HG02840 (cell line): Measurements from ENCODE around the gene PGD.
"Not testable (repeated sequence)": the region's sequence is repeated elsewhere in the genome, so short reads cannot be mapped to it uniquely, and the experiment has no call there.

Experiments used
- ATAC-seq: cut with Tn5 transposase; IDR thresholded peaks from one replicate; pipeline ENCODE4 v1.9.1; 2021; ENCODE audit warnings: mild to moderate bottlenecking, moderate library complexity, moderate number of reproducible peaks; ENCODE audit not compliant: unreplicated experiment, low FRiP score

PGD gene

DNA sequence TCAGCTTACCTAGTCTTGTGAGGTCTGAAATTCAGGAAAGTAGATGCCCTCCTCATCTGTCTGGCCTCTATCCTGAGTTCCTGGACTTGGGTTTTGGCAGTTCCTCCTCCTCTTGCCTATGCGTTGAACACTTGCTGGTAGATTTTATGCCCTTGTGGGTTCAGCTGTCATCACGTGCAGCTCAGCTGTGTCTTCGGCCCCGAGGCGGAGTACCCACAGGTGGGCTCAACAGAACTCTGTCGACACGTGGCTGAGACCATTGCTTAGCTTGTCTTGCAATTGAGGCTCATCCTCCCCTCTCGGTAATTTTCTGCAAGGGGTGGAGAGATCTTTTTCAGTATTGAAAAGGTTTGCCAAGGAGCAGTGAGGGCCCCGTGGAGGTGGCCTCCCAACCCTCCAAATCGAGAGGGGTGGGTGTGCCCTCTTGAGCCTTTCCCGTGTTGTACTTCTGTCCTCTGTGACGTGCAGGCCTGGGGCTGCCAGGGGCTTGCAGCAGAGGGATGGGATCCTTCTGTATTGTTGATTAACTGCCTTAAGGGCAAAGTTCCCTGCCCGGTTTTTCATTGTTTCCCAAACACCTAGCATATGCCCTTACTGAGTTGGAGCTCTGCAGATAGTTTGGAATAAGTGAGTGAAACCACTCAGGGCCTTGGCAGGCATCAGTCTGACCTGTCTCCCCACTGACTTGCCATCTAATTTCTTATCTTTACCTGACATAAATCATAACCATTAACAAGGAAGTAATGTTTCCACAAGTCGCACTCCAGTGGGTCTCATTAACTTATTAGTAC lies 34.2 kb downstream of the PGD start:
- no peak for ATAC-seq

DNA sequence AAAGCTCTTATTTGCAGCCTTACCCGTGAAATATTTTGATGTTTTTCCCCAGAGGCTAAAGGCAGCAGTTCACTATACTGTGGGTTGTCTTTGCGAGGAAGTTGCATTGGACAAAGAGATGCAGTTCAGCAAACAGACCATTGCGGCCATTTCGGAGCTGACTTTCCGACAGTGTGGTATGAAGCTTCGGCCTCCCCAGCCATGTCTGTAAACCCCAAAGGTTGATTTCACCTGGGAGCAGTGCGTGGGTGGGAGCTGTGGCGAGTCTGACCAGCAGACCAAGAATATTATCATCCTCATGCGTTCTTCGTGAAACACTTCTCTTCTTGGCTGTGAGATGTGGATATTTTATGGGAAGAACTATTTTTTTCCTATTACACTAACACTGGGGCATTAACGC lies 34.9 kb downstream of the PGD start:
- ATAC-seq = no peak

DNA sequence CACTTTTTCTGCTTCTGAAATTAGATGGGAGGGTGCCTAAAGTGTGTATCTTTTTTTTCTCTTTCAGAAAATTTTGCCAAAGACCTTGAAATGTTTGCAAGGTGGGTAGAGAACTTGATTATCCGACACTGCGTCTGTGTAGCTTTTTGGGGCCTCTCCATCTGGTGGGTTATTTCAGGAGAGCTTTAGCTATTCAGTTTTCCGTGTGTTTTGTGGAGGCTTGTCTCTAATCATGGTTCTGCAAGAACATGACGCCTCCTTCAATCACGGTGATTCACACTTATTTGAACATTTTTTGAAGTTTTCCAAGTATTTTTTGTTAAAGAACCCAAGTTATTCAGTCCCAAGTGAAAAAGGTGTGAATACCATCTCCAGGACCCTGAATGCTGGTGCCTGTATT lies 35.7 kb downstream of the PGD start:
- no peak for ATAC-seq

DNA sequence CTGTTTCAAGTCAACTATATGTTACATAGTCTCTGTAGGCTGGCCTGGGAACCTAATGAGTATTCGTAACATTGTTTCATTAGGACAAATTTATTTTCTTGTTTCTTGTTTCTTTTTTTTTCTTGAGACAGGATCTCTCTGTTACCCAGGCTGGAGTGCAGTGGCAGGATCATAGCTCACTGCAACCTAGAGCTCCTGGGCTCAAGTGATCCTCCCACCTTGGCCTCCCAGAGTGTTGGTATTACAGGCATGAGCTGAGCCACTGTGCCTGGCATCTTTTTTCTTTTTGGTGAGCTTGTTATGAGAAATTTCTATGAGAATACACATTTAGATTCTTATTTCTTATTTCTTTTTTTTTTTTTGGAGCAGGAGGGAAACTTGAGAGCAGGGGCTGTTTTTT lies 38.2 kb downstream of the PGD start:
- ATAC-seq = no peak

DNA sequence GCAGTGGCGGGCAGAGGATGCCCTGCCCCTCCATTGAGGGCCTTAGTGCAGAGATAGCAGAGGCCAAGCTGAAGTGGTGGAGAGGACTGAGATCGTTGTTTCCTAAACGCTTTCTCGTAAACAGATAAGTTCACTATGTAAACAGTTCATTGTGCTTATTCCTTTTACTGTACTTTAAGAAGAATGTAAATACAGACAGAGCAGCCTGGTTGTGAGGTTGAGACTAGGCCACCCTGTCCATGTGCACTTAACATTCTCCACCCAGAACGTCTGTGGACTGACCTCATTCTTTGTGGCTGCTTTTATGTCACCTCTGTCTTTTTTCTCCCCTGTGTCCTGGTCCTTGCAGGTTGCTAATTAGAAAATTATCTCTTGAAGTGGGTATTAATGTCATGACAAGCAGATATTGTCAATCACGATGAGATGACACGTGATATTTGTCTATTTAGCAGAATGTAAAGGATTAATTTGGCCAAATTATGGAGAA lies 39.9 kb downstream of the PGD start:
- ATAC-seq = no peak

DNA sequence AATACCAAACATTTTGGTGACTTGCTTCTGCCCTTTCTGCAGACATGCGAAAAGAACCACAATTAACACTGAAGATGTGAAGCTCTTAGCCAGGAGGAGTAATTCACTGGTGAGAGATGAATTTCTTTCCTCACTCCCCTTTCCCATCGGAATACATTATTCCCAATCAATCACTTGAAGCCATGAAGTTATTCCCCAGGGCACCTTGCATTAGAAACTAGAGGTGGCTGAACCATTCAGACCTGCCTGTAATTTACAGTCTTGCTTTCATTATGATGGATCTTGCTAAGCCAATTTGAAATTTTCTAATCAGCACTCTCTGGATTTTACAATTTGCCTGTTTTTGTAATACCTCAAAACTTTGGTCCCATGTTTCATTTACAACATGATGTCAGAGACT lies 41.4 kb downstream of the PGD start:
- ATAC-seq = no peak

DNA sequence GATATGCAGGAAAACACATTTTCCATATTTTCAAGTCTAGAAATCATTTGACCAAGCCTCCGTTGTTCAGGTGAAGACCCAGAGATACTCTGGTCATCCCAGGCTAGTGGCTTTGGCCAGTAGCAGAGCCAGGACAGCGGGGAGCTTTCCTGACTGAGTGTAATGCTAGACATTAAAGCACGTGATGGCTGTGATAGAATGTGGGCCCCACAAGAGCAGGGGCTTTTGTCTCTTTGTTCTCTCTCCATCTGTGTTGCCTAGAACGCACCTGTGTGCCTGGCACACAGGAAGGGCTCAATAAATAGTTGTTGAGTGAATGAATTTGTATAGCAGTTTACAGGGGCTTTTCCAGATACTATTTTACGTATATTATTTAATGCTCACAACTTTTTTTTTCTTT lies 41.9 kb downstream of the PGD start:
- ATAC-seq = no peak

DNA sequence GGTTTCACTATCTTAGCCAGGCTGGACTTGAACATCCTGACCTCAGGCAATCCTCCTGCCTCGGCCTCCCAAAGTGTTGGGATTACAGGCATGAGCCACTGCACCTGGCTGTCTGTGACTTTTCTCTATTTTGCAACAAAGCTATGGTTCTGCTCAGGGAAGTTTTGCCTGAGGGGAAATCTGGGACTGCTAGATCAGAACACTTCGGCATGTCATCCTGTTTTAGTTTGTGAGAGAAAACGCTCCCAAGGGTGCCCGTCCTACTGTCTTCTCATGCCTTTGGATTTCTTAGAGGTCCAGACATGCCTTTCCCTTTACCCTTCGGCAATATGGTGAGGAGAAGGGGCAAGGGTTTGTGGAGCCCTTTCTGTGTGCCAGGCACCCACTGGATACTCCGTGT lies 45.4 kb downstream of the PGD start:
- no peak for ATAC-seq

DNA sequence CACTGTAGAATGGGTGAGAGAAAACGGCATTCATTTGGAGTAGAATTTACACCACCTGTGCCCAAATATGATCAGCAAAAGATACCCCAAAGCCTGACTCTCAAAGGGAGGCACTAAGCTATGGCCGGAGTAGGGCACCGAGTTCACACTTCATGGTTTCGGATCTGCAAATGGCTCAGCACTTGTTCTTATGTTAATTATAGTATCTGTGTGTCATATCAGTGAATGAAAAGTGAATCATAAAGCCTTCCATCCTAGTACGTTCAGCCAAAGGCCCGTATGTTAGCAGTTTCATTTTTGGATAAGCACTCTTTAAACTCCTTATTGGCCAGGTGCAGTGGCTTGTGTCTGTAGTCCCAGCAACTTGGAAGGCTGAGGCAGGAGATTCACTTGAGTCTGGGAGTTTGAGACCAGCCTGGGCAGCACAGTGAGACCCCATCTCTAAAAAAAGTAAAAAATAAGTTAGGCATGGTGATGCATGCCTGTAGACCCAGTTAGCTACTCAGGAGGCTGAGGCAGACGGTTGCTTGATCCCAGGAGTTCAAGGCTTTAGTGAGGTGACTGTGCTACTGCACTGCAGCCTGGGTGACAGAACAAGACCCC lies 46.0 kb downstream of the PGD start:
- no peak for ATAC-seq

DNA sequence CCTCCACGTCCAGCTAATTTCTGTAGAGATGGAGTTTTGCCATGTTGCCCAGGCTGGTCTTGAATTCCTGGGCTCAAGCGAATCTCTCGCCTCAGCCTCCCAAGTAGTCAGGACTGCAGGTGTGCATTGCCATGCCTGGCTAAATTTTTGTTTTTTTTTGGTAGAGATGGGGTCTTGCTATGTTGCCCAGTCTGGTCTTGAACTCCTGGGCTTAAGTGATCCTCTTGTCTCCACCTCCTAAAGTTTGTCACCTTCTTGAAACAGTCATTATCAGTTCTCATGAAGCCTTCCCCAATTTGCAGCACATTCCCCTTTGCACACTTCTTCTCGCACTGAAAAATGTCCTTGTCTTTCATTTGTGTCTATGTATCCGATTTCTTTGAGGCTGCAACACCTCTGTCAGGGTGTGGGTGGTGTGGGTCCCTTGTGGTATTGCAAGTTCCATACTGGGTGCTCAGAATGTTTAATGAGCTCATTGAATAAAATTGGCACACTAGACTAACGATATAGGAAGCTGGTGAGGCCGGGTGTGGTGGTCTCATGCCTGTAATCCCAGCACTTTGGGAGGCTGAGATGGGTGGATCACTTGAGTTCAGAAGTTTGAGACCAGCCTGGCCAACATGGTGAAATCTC lies 48.0 kb downstream of the PGD start:
- no peak for ATAC-seq

DNA sequence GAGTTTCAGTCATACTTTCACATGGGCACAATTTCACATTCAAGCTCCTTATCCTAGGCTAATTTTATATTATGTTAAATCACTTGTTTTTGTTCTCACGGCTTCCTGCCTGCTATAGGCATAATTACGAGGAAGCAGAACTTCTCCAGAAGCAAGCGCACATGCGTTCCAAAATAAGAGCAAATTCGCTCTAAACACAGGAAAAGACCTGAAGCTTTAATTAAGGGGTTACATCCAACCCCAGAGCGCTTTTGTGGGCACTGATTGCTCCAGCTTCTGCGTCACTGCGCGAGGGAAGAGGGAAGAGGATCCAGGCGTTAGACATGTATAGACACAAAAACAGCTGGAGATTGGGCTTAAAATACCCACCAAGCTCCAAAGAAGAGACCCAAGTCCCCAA lies 50.9 kb downstream of the PGD start, which contains the start of gene CORT:
TSS of gene CORT (plus strand) at position 281 of the 400 bp plus-strand sequence. CDS start 193 bp downstream, outside the sequence.
- no peak for ATAC-seq

DNA sequence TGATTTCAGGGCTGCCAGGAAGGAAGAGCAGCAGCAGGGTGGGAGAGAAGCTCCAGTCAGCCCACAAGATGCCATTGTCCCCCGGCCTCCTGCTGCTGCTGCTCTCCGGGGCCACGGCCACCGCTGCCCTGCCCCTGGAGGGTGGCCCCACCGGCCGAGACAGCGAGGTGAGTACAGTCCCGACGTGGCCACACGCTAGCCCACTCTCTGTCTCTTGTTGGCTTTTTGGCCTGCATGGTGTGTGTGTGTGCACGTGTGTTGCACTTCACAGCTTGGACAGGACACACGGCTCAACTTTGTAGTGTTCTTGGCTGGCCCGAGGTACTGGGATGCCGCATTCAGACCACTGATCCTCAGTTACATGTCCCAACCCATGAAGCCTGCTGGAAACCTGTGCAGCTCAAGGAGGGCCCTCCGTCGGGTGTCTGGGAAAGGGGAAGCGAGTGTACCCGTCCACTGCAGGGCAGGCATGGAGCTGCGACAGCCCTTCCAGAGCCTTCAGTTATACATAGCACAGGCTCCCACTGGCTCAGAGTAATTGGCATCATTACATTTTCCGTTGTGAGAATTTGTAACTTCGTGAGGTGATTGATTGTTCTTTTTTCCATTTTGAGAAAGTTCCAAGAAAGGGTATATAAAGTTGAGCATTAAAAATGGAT lies 51.4 kb downstream of the PGD start:
- ATAC-seq = no peak

DNA sequence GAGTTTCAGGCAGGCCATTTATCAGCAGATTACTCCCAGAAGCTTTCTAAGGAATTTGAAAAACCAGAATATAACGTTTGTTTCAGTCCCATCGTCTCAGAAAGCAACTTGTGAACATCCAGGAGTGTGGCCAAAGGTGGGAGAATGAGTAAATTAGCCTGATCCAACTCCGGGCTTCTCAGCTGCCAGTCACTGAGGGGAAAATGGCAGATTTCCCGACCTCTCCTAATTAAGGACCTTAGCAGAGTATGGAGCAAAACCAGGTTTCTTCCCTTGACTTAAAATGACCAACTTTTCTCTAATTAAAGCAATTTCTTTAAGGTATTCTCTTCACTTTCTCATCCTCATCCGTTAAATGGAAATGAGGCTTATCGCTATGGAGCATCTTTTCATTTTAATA lies 52.0 kb downstream of the PGD start:
- no peak for ATAC-seq

DNA sequence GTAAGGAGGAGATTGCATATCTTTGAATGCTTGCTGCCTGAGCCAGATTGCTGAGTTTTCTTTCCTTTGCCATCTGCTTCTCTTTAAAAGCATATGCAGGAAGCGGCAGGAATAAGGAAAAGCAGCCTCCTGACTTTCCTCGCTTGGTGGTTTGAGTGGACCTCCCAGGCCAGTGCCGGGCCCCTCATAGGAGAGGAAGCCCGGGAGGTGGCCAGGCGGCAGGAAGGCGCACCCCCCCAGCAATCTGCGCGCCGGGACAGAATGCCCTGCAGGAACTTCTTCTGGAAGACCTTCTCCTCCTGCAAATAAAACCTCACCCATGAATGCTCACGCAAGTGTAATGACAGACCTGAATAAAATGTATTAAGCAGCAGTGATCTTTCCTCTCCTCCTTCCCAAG lies 52.4 kb downstream of the PGD start:
- ATAC-seq = no peak

DNA sequence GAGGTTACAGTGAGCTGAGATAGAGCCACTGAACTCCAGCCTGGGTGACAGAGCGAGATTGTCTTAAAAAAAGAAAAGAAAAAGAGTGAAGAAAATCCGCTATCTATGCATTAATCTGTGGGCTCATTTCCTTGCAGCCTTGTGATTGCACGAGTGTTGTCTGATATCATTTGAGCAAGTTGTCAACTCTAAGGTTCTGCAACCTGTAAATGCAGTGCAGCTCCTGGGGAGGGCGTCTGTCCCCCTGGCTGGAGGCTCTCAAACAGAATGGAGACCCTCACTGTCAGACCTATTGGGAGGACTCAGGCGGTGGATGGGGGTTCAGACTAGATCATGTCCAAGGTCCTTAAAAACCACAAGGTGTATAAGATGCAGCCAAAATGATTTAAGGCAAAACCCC lies 57.2 kb downstream of the PGD start:
- no peak for ATAC-seq

DNA sequence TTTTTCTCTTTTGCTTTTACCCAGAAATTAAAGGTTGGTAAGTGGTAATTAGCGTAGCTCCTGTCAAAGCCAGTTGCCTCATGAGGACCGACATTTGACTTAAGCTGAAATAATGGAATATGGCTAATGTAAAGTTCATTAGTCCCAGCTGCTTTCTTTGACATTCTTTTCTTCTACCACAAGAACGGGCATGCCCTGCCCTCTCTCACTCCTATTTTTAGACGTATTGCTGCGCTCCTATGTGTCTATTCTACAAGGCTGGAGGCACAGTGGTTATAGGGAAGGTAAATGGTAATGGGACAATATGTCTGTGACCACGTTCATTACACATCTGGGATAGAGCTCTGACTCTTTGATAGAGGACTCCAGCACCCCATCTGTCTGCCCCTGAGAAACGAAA lies 57.8 kb downstream of the PGD start:
- no peak for ATAC-seq

DNA sequence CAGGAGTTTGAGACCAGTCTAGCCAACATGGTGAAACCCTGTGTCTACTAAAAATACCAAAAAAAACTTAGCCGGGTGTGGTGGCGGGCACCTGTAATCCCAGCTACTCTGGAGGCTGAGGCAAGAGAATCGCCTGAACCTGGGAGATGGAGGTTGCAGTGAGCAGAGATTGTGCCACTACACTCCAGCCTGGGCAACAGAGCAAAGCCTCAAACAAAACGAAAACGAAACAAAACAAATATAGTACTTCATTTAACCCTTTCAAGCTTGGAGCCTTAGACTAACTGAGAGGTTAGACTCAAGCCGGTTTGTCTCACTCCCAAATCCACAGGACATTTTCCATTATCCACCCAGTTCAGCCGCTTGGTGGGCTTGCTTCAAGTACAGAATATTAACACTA lies 58.6 kb downstream of the PGD start:
- not testable (repeated sequence) for ATAC-seq

DNA sequence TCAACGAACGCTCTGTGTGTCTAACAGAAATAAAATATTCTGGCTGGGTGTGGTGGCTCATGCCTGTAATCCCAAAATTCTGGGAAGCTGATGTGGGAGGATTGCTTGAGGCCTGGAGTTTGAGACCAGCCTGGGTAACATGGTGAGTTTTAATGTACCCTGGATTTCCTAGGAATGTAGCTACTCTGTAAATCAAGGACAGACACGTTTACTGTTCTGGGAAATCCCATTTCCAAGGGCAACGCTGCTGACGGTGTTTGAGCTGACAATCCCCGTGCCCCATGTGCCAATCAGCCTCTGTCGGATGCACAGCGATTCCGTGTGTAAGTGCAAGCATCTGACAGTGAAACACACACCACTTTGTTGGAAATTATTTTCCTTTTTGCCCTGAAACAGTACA lies 59.0 kb downstream of the PGD start:
- no peak for ATAC-seq

DNA sequence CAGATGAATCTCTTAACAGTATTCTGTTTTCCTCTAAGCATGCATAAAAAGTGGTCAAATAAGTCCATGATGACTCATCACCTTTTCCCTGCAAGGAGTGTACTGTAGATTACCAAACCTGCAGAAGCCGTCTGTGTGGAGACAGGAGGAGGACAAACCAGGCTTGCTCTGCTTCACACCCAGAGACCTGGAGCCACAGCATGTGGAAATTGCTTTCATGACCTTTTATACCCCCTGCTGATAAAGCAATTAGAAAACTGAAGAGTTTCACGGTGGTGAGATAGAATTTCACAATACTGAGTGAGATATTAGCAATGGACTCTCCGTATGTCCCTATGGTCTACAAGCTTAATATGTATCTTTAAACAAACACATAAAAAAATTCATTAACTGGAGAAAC lies 60.3 kb downstream of the PGD start:
- no peak for ATAC-seq

DNA sequence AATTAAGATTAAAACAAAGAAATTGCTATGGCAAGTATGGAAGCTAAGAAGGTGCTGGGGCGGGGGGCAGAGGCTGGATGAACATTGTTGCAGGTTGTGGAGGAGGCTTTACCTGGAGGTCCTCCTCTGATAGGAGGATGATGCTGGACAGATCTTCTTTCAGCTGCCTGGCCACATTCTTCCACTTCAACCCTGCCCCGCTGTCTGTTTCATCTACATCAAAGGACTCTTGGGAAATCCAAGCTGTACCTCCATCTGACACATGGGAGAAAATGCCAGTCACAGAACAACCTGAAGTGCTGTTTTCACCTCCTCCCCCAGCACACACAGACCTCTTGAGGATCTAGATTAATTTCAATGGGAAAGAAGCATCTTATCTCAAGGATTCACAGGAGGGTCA lies 68.2 kb downstream of the PGD start:
- ATAC-seq = no peak

DNA sequence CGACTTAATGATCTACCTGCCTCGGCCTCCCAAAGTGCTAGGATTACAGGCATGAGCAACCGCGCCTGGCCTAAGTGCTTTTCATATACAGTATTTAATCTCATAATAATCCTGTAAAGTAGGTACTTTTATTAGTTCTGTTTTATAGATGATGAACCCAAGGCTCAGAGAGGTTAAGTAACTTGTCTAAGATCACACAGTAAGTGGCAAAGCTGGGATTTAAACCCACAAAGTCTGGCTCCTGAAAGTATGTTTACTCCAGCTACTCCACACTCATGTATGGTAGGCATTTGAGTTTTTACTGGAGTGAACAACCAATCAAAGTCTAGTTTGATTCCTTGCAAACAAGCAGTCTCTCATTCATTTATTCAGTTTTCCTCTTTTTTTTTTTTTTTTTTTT lies 71.2 kb downstream of the PGD start:
- ATAC-seq = no peak
